HEK293 (cell line): Measurements from ENCODE around the gene FSHR.

Experiments used
- CTCF ChIA-PET: fragments of 350-600 bp; formaldehyde crosslinking; extraction: SDS; loops from one replicate; lab custom pipeline; 2021; ENCODE audit warnings: antibody characterized with exemption; lab: Yijun Ruan, JAX
- POLR2A ChIA-PET: fragments of 300-600 bp; formaldehyde crosslinking; extraction: SDS; loops from one replicate; lab custom pipeline; 2020; ENCODE audit warnings: antibody characterized with exemption, inconsistent platforms; lab: Yijun Ruan, JAX
- H3K27ac ChIP-seq: fragments of 200-500 bp; sonication (Bioruptor generic); 2 replicates; pipeline ENCODE4 v1.5.1; 2014; ENCODE audit warnings: low read depth, low read length, control low read depth, inconsistent platforms; ENCODE audit errors: extremely low read depth
- H3K36me3 ChIP-seq, 2 experiments: fragments of 200-500 bp in 1 of 2; sonication (Bioruptor generic) in 1 of 2; 1 replicate in 1 of 2; 2 replicates in 1 of 2; pipeline ENCODE4 v1.5.1; 2014 to 2017; ENCODE audit warnings: inconsistent platforms in 2 of 2, low read length in 2 of 2; ENCODE audit not compliant: control insufficient read depth in 2 of 2, insufficient read depth in 1 of 2
- H3K4me1 ChIP-seq: fragments of 200-500 bp; sonication (Bioruptor generic); 2 replicates; pipeline ENCODE4 v1.5.1; 2014; ENCODE audit warnings: mild to moderate bottlenecking, low read length, inconsistent platforms; ENCODE audit not compliant: control insufficient read depth, insufficient read depth
- H3K4me3 ChIP-seq: 2 replicates; pipeline ENCODE4 v1.5.1; 2011; ENCODE audit warnings: low read depth, mild to moderate bottlenecking, control low read depth, low read length, moderate library complexity
- H3K9me3 ChIP-seq: fragments of 200-500 bp; sonication (Bioruptor generic); 2 replicates; pipeline ENCODE4 v1.5.1; 2014; ENCODE audit warnings: low read depth, low read length, inconsistent platforms; ENCODE audit not compliant: control insufficient read depth, insufficient read depth
- FEZF1 ChIP-seq: fragments of 450-650 bp; formaldehyde crosslinking; IDR thresholded peaks from 2 replicates; pipeline ENCODE4 v1.5.1; 2016; ENCODE audit warnings: missing biosample characterization, missing genetic modification characterization
- GLI2 ChIP-seq: fragments of 450-650 bp; formaldehyde crosslinking; IDR thresholded peaks from 2 replicates; pipeline ENCODE4; 2017; ENCODE audit warnings: missing biosample characterization, missing genetic modification characterization, low read depth, borderline replicate concordance
- GLIS2 ChIP-seq: fragments of 450-650 bp; formaldehyde crosslinking; IDR thresholded peaks from 2 replicates; pipeline ENCODE4 v1.5.1; 2016; ENCODE audit warnings: missing biosample characterization, missing genetic modification characterization
- HOXA7 ChIP-seq: sonication (generic); formaldehyde crosslinking; IDR thresholded peaks from 2 replicates; pipeline ENCODE4 v1.8.1; 2022; ENCODE audit warnings: missing genetic modification reagents, borderline replicate concordance
- KLF17 ChIP-seq: fragments of 450-650 bp; formaldehyde crosslinking; IDR thresholded peaks from 2 replicates; pipeline ENCODE4 v1.5.1; 2016; ENCODE audit warnings: missing biosample characterization, missing genetic modification characterization
- PATZ1 ChIP-seq: fragments of 450-650 bp; formaldehyde crosslinking; IDR thresholded peaks from 2 replicates; pipeline ENCODE4 v1.5.1; 2016; ENCODE audit warnings: missing biosample characterization, missing genetic modification characterization
- PRDM10 ChIP-seq: fragments of 450-650 bp; formaldehyde crosslinking; IDR thresholded peaks from 2 replicates; pipeline ENCODE4 v1.5.1; 2016; ENCODE audit warnings: missing biosample characterization, missing genetic modification characterization
- SCRT2 ChIP-seq: fragments of 450-650 bp; formaldehyde crosslinking; IDR thresholded peaks from 2 replicates; pipeline ENCODE4 v1.5.1; 2016; ENCODE audit warnings: missing biosample characterization, missing genetic modification characterization
- TSHZ1 ChIP-seq: fragments of 450-650 bp; formaldehyde crosslinking; IDR thresholded peaks from 2 replicates; pipeline ENCODE4 v1.5.1; 2016; ENCODE audit warnings: missing biosample characterization, missing genetic modification characterization, borderline replicate concordance
- ZBTB17 ChIP-seq: fragments of 450-650 bp; formaldehyde crosslinking; IDR thresholded peaks from 2 replicates; pipeline ENCODE4 v1.5.1; 2016; ENCODE audit warnings: missing biosample characterization, missing genetic modification characterization
- ZNF184 ChIP-seq: fragments of 450-650 bp; IDR thresholded peaks from 2 replicates; pipeline ENCODE4 v1.5.1; 2018; ENCODE audit warnings: missing biosample characterization, mild to moderate bottlenecking, missing genetic modification characterization
- ZNF221 ChIP-seq: fragments of 450-650 bp; formaldehyde crosslinking; IDR thresholded peaks from 2 replicates; pipeline ENCODE4 v1.5.1; 2017; ENCODE audit warnings: missing biosample characterization, missing genetic modification characterization, borderline replicate concordance
- ZNF248 ChIP-seq: fragments of 450-650 bp; formaldehyde crosslinking; IDR thresholded peaks from 2 replicates; pipeline ENCODE4 v1.5.1; 2017; ENCODE audit warnings: missing biosample characterization, missing genetic modification characterization
- ZNF26 ChIP-seq: fragments of 450-650 bp; formaldehyde crosslinking; IDR thresholded peaks from 2 replicates; pipeline ENCODE4 v1.5.1; 2016; ENCODE audit warnings: missing biosample characterization, missing genetic modification characterization
- ZNF324 ChIP-seq: fragments of 450-650 bp; formaldehyde crosslinking; IDR thresholded peaks from 2 replicates; pipeline ENCODE4 v1.5.1; 2016; ENCODE audit warnings: missing biosample characterization, missing genetic modification characterization
- ZNF449 ChIP-seq: fragments of 450-650 bp; formaldehyde crosslinking; IDR thresholded peaks from 2 replicates; pipeline ENCODE4 v1.5.1; 2017; ENCODE audit warnings: missing biosample characterization, mild to moderate bottlenecking, missing genetic modification characterization, moderate library complexity
- ZNF513 ChIP-seq: fragments of 450-650 bp; IDR thresholded peaks from 2 replicates; pipeline ENCODE4 v1.5.1; 2018; ENCODE audit warnings: missing biosample characterization, missing genetic modification characterization
- ZNF561 ChIP-seq: fragments of 450-650 bp; IDR thresholded peaks from 2 replicates; pipeline ENCODE4 v1.5.1; 2018; ENCODE audit warnings: missing biosample characterization, missing genetic modification characterization, borderline replicate concordance
- ZNF843 ChIP-seq: fragments of 450-650 bp; formaldehyde crosslinking; IDR thresholded peaks from 2 replicates; pipeline ENCODE4 v1.5.1; 2016; ENCODE audit warnings: missing biosample characterization, missing genetic modification characterization

FSHR gene

GRCh38 chr2:49108436-49108835 lies 45.9 kb downstream of the FSHR start:
- CTCF ChIA-PET, result no interaction called here
- TF ChIP-seq GLIS2 (tag by site-specific recombination) (no peak), FEZF1 (tag by site-specific recombination) (no peak), ZNF184 (tag by site-specific recombination) (no peak), ZNF449 (no peak), HOXA7 (CRISPR knock-in tag) (no peak), KLF17 (tag by site-specific recombination) (no peak), ZBTB17 (tag by site-specific recombination) (no peak), ZNF221 (tag by site-specific recombination) (no peak), GLI2 (tag by site-specific recombination) (no peak), PATZ1 (tag by site-specific recombination) (no peak), PRDM10 (tag by site-specific recombination) (no peak), SCRT2 (tag by site-specific recombination) (no peak), ZNF843 (tag by site-specific recombination) (no peak), ZNF248 (no peak), ZNF324 (tag by site-specific recombination) (no peak), ZNF513 (no peak), ZNF561 (tag by site-specific recombination) (no peak), TSHZ1 (tag by site-specific recombination) (no peak), ZNF26 (tag by site-specific recombination) (no peak)
- H3K36me3 ChIP-seq, result no peaks in the 10 kb centered on the region

More at GRCh38 chr2:49108436-49108835, 45.9 kb downstream of the FSHR start:
- H3K4me3 ChIP-seq, result no peak overlapping the region
- POLR2A ChIA-PET, result no interaction called here
- no peak overlapping the region for H3K27ac ChIP-seq
- no peaks in the 10 kb centered on the region for H3K4me1 ChIP-seq
- no peaks in the 10 kb centered on the region for H3K9me3 ChIP-seq
